GM18951 (cell line): Measurements from ENCODE around the gene IFIT5.

Experiments
- POLR2A ChIP-seq: IDR thresholded peaks from 4 replicates; pipeline ENCODE4 v1.6.1; 2011; ENCODE audit warnings: mild to moderate bottlenecking; ENCODE audit not compliant: insufficient read length, insufficient read depth; ENCODE audit errors: extremely low read depth
- in situ Hi-C: fragments of 300-500 bp; cut with MboI; formaldehyde crosslinking; loops from one replicate; pipeline ENCODE4 v1.12.0; 2022; ENCODE audit warnings: low sequenced_read_pairs, mixed read lengths, inconsistent platforms; ENCODE audit not compliant: unreplicated experiment

The IFIT5 gene

DNA sequence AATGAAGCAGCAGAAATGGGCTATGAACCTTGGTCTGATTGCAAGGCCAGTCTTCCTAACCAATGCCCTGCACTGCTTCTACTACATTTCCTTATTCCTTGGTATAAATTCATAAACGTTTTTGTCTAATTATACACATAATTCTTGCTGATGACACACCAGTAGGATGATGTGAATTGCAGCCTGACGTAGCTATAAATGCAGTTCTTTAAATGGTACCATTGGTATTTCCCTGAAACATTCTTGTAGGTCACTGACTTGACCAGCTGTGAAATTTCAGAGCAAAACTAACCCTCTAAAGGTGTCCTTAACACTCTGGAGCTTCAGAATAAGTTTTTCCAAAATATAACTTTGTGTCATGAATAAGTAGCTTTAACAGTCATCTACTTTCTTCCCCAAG is 50.8 kb downstream of the IFIT5 start:
- in situ Hi-C loops, result no loop called here
- no peak for TF ChIP-seq POLR2A

DNA sequence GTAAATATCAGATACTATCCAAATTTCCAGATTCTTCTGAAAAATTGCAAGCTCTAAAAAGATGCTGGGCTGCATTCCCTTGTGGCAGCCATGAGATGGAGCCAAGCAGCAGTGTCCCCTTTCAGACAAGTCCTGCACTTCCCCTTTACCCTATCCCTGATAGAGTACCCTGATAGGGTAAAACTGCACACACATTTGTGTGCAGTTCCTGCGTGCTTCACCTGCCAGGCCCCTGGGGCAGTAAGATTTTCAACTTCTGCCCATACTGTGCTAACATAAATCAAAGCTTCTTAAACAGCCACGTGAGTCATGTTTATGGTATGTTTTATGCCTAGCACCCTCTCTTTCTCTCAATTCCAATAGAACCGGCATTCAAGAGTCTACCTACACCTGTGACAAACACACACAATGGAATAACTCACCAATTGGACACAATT is 52.2 kb downstream of the IFIT5 start:
- no peak for TF ChIP-seq POLR2A
- in situ Hi-C loops, result no loop called here

DNA sequence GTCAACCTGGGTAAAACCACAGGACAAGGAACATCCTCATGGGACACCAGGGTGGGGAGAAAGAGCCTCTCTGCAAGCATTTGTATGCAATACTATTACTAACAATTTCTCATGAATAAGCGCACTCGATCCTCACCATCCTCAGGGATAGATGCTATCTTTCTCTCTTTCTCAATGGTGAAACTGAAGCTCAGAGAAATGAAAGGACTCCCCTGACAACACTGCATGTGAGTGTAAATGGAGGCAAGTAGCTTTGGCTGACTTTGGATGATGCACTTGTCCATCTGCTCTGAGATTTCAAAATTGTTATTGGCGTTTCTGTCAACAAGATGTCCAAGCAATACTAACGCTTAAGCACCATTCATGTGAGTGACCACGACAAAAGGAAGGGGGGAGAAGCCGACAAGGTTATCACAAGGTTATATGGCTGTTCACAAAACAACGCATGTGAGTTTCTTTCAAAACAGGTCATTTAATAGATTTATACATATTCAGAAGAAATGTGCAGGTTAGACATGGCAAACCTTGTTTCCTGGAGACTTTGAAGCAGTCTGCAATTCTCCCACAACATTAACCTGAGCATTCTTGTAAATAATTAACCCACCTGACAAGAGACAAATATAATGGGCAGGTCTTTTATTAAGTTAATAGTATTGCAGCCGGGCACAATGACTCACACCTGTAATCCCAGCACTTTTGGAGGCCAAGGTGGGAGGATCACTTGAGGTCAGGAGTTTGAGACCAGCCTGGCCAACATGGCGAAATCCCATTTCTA is 54.0 kb downstream of the IFIT5 start:
- no peak for TF ChIP-seq POLR2A
- in situ Hi-C loops, result no loop called here

DNA sequence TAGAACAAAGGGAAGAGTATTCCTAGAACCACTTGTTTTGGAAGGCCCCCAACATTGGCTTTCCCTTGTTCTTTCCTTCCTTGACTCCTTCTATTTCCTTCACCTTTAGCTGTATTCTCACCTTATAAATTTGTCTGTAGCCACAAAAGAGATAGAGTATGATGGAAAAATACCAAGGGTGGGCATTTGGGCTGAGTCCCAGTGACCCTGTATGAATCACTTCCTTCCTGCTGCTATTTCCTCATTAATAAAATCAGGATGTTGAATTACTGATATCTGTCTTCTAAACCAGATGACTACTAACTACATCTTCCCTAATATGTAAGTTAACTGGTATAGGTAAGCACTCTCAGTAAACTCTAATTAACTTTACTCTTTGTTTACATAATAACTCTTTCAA is 55.1 kb downstream of the IFIT5 start:
- TF ChIP-seq POLR2A, result no peak
- in situ Hi-C loops, result no loop called here
